ENCODE data around the gene NOP14.
"Not testable (repeated sequence)": the region's sequence is repeated elsewhere in the genome, so short reads cannot be mapped to it uniquely, and the experiment has no call there.

NOP14 gene

DNA sequence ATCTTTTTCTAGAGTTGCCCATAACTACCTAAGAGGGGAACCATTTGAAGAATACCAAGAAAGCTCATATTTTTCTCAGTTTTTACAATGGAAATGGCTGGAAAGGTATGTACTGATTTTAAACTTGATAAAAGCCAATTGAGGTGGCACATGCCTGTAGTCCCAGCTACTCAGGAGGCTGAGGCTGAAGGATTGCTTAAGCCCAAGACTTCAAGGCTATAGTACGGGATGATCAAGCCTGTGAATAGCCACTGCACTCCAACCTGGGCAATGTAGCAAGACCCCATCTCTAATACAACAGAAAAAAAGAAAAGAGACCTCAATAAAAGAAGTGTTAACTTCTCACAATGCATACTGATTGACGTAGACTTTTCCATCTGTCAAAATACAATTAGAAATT is 44.5 kb upstream of the NOP14 start:
- TF ChIP-seq, protein P1, sequence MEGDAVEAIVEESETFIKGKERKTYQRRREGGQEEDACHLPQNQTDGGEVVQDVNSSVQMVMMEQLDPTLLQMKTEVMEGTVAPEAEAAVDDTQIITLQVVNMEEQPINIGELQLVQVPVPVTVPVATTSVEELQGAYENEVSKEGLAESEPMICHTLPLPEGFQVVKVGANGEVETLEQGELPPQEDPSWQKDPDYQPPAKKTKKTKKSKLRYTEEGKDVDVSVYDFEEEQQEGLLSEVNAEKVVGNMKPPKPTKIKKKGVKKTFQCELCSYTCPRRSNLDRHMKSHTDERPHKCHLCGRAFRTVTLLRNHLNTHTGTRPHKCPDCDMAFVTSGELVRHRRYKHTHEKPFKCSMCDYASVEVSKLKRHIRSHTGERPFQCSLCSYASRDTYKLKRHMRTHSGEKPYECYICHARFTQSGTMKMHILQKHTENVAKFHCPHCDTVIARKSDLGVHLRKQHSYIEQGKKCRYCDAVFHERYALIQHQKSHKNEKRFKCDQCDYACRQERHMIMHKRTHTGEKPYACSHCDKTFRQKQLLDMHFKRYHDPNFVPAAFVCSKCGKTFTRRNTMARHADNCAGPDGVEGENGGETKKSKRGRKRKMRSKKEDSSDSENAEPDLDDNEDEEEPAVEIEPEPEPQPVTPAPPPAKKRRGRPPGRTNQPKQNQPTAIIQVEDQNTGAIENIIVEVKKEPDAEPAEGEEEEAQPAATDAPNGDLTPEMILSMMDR (IDR thresholded peaks at IDR 0.05; ENCODE audit: unreplicated experiment in 3 of 3) = no peak
- no peaks in the 10 kb centered on the region for H3K36me3 Mint-ChIP-seq (ENCODE audit: low read depth)
- no peaks in the 10 kb centered on the region for H3K27me3 Mint-ChIP-seq (ENCODE audit: low read depth)
- H3K27ac Mint-ChIP-seq = no peak overlapping the region
- no peaks in the 10 kb centered on the region for H3K4me1 Mint-ChIP-seq
- no peaks in the 10 kb centered on the region for H3K9me3 Mint-ChIP-seq
- H3K4me3 Mint-ChIP-seq = no peak overlapping the region

DNA sequence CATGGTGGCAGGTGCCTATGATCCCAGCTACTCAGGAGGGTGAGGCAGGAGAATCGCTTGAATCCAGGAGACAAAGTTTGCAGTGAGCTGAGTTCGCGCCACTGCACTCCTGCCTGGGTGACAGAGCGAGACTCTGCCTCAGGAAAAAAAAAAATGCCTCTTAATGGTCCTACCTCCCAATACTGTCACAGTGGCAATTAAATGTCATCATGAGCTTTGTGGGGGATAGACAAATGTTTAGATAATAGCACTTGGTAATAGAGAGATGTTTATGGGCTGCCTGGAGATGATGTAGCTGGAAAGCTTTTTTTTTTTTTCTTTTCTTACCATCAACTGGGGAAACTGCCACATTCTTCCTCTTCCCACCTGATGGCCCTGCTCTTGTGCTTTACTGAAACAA is 33.2 kb upstream of the NOP14 start:
- H3K27ac Mint-ChIP-seq = no peak overlapping the region
- H3K4me3 Mint-ChIP-seq = no peak overlapping the region

DNA sequence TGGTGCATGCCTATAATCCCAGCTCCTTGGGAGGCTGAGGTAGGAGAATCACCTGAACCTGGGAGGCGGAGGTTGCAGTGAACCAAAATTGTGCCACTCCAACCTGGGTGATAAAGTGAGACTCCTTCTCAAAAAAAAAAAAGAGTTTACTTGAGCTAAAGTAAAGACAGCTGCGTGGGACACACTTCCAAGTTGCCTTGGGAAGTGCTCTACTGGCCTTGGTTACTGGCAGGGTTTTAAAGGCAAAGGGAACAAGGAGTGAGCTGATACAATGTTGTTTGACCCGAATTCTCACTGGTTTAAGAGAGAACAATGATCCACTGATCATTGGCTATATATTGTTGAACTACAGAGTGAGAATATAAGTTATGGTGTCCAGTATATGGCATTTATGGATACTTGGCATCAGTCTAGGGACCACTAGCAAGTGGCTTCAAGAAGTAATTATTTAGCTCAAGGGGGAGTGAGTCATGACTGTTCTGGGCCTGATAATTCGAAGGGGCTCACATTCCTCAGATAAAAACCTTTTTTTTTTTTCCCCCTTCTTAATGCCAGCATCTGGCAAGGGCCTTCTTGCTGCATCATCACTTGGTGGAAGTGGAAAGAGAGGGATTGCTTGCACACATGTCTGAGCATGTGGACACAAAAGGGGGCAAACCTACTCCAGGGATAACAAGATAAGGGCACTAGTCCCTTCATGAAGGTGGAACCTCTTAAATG is 32.5 kb upstream of the NOP14 start:
- TF ChIP-seq, protein P1 (IDR thresholded peaks at IDR 0.05; ENCODE audit: unreplicated experiment in 3 of 3) = no peak
- no peaks in the 10 kb centered on the region for H3K36me3 Mint-ChIP-seq (ENCODE audit: low read depth)
- no peak overlapping the region for H3K27ac Mint-ChIP-seq
- no peaks in the 10 kb centered on the region for H3K4me1 Mint-ChIP-seq
- H3K27me3 Mint-ChIP-seq (ENCODE audit: low read depth) = no peaks in the 10 kb centered on the region
- no peaks in the 10 kb centered on the region for H3K9me3 Mint-ChIP-seq
- no peak overlapping the region for H3K4me3 Mint-ChIP-seq

More for the DNA sequence above, 33.2 kb upstream of the NOP14 start:
- Mint-ChIP-seq H3K27me3 (ENCODE audit: low read depth) (no peaks in the 10 kb centered on the region), H3K36me3 (ENCODE audit: low read depth) (no peaks in the 10 kb centered on the region), H3K9me3 (no peaks in the 10 kb centered on the region), H3K4me1 (no peaks in the 10 kb centered on the region)
- TF ChIP-seq, protein P1 (IDR thresholded peaks at IDR 0.05; ENCODE audit: unreplicated experiment in 3 of 3) = no peak

DNA sequence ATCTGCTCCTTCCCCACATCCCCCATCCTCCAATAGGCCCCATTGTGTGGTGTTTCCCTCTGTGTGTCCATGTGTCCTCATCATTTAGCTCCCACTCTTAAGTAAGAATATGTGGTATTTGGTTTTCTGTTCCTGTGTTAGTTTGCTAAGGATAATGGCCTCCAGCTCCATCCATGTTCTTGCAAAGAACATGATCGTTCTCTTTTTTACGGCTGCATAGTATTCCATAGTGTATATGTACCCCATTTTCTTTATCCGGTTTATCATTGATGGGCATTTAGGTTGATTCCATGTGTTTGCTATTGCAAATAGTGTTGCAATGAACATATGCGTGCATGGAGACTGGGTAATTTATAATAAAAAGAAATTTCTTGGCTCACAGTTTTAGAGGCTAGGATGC is 31.7 kb upstream of the NOP14 start:
- H3K4me1 Mint-ChIP-seq = no peaks in the 10 kb centered on the region
- H3K27me3 Mint-ChIP-seq (ENCODE audit: low read depth) = no peaks in the 10 kb centered on the region
- no peaks in the 10 kb centered on the region for H3K9me3 Mint-ChIP-seq
- TF ChIP-seq, protein P1 (IDR thresholded peaks at IDR 0.05; ENCODE audit: unreplicated experiment in 3 of 3) = no peak
- H3K27ac Mint-ChIP-seq = no peak overlapping the region
- no peak overlapping the region for H3K4me3 Mint-ChIP-seq
- no peaks in the 10 kb centered on the region for H3K36me3 Mint-ChIP-seq (ENCODE audit: low read depth)

DNA sequence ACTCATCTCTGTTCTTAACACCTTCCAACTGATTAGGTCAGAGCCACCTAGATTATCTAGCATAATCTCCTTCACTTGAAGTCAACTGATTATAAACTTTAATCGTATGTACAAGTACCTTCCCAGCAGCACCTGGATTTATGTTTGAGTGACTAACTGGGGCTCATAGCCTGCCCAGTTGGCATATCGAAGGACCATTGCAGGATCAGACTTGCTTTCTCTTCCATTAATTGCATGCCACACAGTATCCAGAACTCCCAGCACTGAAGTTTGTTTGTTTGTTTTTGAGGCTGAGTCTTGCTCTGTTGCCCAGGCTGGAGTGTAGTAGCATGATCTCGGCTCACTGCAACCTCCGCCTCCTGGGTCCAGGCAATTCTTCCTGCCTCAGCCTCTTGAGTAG is 28.0 kb upstream of the NOP14 start:
- H3K4me1 Mint-ChIP-seq = no peaks in the 10 kb centered on the region
- no peaks in the 10 kb centered on the region for H3K9me3 Mint-ChIP-seq
- H3K27ac Mint-ChIP-seq = no peak overlapping the region
- H3K36me3 Mint-ChIP-seq (ENCODE audit: low read depth) = no peaks in the 10 kb centered on the region
- TF ChIP-seq, protein P1 (IDR thresholded peaks at IDR 0.05; ENCODE audit: unreplicated experiment in 3 of 3) = no peak
- H3K27me3 Mint-ChIP-seq (ENCODE audit: low read depth) = no peaks in the 10 kb centered on the region
- H3K4me3 Mint-ChIP-seq = no peak overlapping the region

DNA sequence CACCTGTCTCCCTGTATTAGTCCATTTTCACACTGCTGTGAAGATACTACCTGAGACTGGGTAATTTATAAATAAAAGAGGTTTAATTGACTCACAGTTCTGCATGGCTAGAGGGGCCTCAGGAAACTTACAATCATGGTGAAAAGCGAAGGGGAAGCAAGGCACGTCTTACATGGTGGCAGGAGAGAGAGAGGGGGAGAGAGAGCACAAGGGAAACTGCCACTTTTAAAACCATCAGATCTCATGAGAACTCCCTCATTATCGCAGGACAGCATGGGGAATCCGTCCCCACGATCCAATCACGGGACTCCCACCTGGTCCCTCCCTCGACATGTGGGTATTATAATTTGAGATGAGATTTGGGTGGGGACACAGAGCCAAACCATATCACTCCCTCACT is 20.5 kb upstream of the NOP14 start:
- H3K9me3 Mint-ChIP-seq; H3K4me1 Mint-ChIP-seq; H3K4me3 Mint-ChIP-seq; H3K27me3 Mint-ChIP-seq (ENCODE audit: low read depth); H3K27ac Mint-ChIP-seq; H3K36me3 Mint-ChIP-seq (ENCODE audit: low read depth): not testable (repeated sequence)

Data from nephron (organoid).